Measurements from ENCODE around the gene SMYD3.

- no peak for TF ChIP-seq CTCF (IDR thresholded peaks at IDR 0.05; ENCODE audit: extremely low read depth in 1 of 2, insufficient read depth in 1 of 2, low read depth in 1 of 2, low read length in 2 of 2)
- no peak for TF ChIP-seq POLR2AphosphoS5 (IDR thresholded peaks at IDR 0.05; ENCODE audit: insufficient read depth, low read depth, low read length)
Measured at GRCh38 chr1:246528933-246529731, 22.1 kb upstream of the SMYD3 start.
